Keratinocyte (primary cell): Measurements from ENCODE around the gene MARCHF3. TPM values are rescaled to one million over a fixed set of nuclear protein-coding genes. Genes with fewer than 3 reads are reported as not detected.

ENCODE experiments used
- DNase-seq: peaks from one replicate; pipeline ENCODE4 v3.0.0-alpha.2; 2011; ENCODE audit warnings: low read depth, missing footprints, low spot score
- FAIRE-seq: peaks from 2 replicates; lab custom pipeline; 2011; peaks lifted over from hg19 to GRCh38; lab: Jason Lieb, UNC
- H2AFZ ChIP-seq: 2 replicates; pipeline ENCODE4 v1.6.0; 2012; ENCODE audit warnings: low read length, control low read depth, inconsistent platforms; ENCODE audit not compliant: control insufficient read depth
- H3K27ac ChIP-seq: 2 replicates; pipeline ENCODE4 v1.5.1; 2011; ENCODE audit warnings: low read length; ENCODE audit not compliant: control insufficient read depth, insufficient read depth
- H3K27me3 ChIP-seq: 3 replicates; pipeline ENCODE4 v1.6.0; 2011; ENCODE audit warnings: low read length; ENCODE audit not compliant: control insufficient read depth, insufficient read depth; ENCODE audit errors: extremely low read depth
- H3K36me3 ChIP-seq, 2 experiments: 2 replicates in 1 of 2; 3 replicates in 1 of 2; pipeline ENCODE4 v1.5.1; 2011; ENCODE audit warnings: low read length in 2 of 2, mild to moderate bottlenecking in 1 of 2; ENCODE audit not compliant: control insufficient read depth in 2 of 2, insufficient read depth in 2 of 2; ENCODE audit errors: extremely low read depth in 1 of 2
- H3K4me1 ChIP-seq: 3 replicates; pipeline ENCODE4 v1.5.1; 2011; ENCODE audit warnings: low read length; ENCODE audit not compliant: control insufficient read depth, insufficient read depth; ENCODE audit errors: extremely low read depth
- H3K4me2 ChIP-seq: 3 replicates; pipeline ENCODE4 v1.6.0; 2011; ENCODE audit warnings: low read depth, low read length; ENCODE audit not compliant: control insufficient read depth, insufficient read depth; ENCODE audit errors: extremely low read depth
- H3K4me3 ChIP-seq, 3 experiments: fragments of 200-600 bp in 1 of 3; sonication (generic) in 1 of 3; 2 replicates in 2 of 3; 3 replicates in 1 of 3; pipeline ENCODE4 v1.5.1; 2011 to 2016; ENCODE audit warnings: low read length in 3 of 3, mild to moderate bottlenecking in 3 of 3, control low read depth in 2 of 3, inconsistent platforms in 1 of 3, low read depth in 1 of 3, mixed read lengths in 1 of 3, mixed run types in 1 of 3, moderate library complexity in 1 of 3; ENCODE audit not compliant: control insufficient read depth in 2 of 3, insufficient read depth in 2 of 3; ENCODE audit errors: extremely low read depth in 1 of 3
- H3K79me2 ChIP-seq: 2 replicates; pipeline ENCODE4 v1.6.0; 2012; ENCODE audit warnings: low read length; ENCODE audit not compliant: control insufficient read depth, insufficient read depth
- H3K9ac ChIP-seq: 3 replicates; pipeline ENCODE4 v1.6.0; 2011; ENCODE audit warnings: low read length; ENCODE audit not compliant: control insufficient read depth, insufficient read depth; ENCODE audit errors: extremely low read depth
- H3K9me1 ChIP-seq: 3 replicates; pipeline ENCODE4 v1.6.0; 2011; ENCODE audit warnings: low read length; ENCODE audit not compliant: control insufficient read depth, insufficient read depth; ENCODE audit errors: extremely low read depth
- H3K9me3 ChIP-seq: 2 replicates; pipeline ENCODE4 v1.5.1; 2012; ENCODE audit warnings: low read depth, low read length; ENCODE audit not compliant: control insufficient read depth
- H4K20me1 ChIP-seq: 3 replicates; pipeline ENCODE4 v1.6.0; 2011; ENCODE audit warnings: low read length; ENCODE audit not compliant: control insufficient read depth, insufficient read depth; ENCODE audit errors: extremely low read depth
- EZH2 ChIP-seq: IDR thresholded peaks from one replicate; pipeline ENCODE4 v1.6.1; 2012; ENCODE audit warnings: inconsistent platforms, mild to moderate bottlenecking, low read length, moderate library complexity
- dilution Hi-C: fragments of 300-500 bp; cut with MboI; formaldehyde crosslinking; loops from one replicate; pipeline ENCODE4 v1.7.0; 2020; ENCODE audit warnings: low sequenced_read_pairs; ENCODE audit not compliant: extremely low pct_ligation_motif_present
- polyA plus RNA-seq, 5 experiments: library from polyadenylated mRNA; depleted of rRNA in 3 of 5; stranded (reverse) in 3 of 5; stranded (forward) in 1 of 5; unstranded in 1 of 5; fragments of >200 nt; gene quantifications; 1 replicate in 1 of 5; 2 replicates in 3 of 5; 3 replicates in 1 of 5; pipeline versions ENCODE4 v1.2.1 to v1.2.3, GENCODE V29; 2011 to 2012; ENCODE audit warnings: missing spikeins in 2 of 5, low read depth in 1 of 5, low replicate concordance in 1 of 5
- TF ChIP-seq, protein P1 (sequence below), 3 experiments: IDR thresholded peaks in 1 of 3; conservative IDR thresholded peaks in 1 of 3; optimal IDR thresholded peaks in 1 of 3; 2 replicates in 2 of 3; 3 replicates in 1 of 3; pipeline versions ENCODE3 to v1.5.1; 2011; ENCODE audit warnings: low read length in 3 of 3, mild to moderate bottlenecking in 3 of 3, moderate library complexity in 2 of 3, control low read depth in 1 of 3, inconsistent platforms in 1 of 3; ENCODE audit not compliant: insufficient read depth in 2 of 3; ENCODE audit errors: extremely low read depth in 1 of 3

MARCHF3 gene
- polyA plus RNA-seq, 1 donor (not counting 4 experiments of a cell fraction or from before 2014, with no cell fraction given): 0.45 TPM

DNA sequence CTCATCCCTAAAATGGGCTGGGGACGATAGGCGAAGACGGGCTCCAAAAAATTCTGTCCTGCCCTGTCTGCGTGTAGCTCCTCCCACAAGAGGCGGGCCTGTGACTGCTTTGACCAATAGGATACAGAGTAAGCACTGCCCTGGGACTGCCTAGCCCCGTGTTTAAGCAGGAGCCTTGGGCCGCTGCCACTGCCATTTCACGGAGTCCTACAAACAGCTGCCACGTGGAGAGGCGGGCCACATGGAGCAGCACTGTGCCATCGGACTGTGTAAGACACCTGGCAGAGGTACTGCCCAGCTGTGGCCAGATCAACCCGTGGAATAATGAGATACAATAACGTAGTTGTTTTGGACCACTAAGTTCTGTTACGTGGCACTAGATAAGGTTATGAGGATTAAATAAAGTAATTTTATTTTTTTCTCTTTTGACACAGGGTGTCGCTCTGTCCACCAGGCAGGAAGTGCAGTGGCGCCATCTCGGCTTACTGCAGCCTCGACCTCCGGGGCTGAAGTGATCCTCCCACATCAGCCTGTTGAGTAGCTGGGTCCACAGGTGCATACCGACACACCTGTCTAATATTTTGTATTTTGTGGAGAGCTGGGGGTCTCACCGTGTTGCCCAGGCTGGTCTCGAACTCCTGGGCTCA lies 166.2 kb downstream of the MARCHF3 start:
- Histone ChIP-seq H3K4me3 (no peak overlapping the region), H3K36me3 (no peaks in the 10 kb centered on the region), H3K9me1 (no peaks in the 10 kb centered on the region), H3K9me3 (no peaks in the 10 kb centered on the region), H4K20me1 (no peaks in the 10 kb centered on the region), H3K27ac (no peak overlapping the region), H3K27me3 (no peaks in the 10 kb centered on the region), H3K4me2 (no peak overlapping the region), H3K9ac (no peak overlapping the region), H2AFZ (no peak overlapping the region), H3K79me2 (no peaks in the 10 kb centered on the region), H3K4me1 (no peaks in the 10 kb centered on the region)
- DNase-seq: no peak
- TF ChIP-seq EZH2: no peak
- TF ChIP-seq, protein P1, sequence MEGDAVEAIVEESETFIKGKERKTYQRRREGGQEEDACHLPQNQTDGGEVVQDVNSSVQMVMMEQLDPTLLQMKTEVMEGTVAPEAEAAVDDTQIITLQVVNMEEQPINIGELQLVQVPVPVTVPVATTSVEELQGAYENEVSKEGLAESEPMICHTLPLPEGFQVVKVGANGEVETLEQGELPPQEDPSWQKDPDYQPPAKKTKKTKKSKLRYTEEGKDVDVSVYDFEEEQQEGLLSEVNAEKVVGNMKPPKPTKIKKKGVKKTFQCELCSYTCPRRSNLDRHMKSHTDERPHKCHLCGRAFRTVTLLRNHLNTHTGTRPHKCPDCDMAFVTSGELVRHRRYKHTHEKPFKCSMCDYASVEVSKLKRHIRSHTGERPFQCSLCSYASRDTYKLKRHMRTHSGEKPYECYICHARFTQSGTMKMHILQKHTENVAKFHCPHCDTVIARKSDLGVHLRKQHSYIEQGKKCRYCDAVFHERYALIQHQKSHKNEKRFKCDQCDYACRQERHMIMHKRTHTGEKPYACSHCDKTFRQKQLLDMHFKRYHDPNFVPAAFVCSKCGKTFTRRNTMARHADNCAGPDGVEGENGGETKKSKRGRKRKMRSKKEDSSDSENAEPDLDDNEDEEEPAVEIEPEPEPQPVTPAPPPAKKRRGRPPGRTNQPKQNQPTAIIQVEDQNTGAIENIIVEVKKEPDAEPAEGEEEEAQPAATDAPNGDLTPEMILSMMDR (optimal IDR thresholded peaks at IDR 0.05 in 1 of 3, IDR thresholded peaks at IDR 0.05 in 1 of 3, conservative IDR thresholded peaks at IDR 0.05 in 1 of 3; ENCODE audit: extremely low read depth in 1 of 3, insufficient read depth in 2 of 3, low read length in 3 of 3): no peak
- FAIRE-seq: no peak
- dilution Hi-C loops: no loop called here

- H3K9me1 ChIP-seq: no peaks in the 10 kb centered on the region
- no peaks in the 10 kb centered on the region for H3K27me3 ChIP-seq
- no peak overlapping the region for H3K4me3 ChIP-seq
- no peak overlapping the region for H3K9ac ChIP-seq
- FAIRE-seq (no peak), DNase-seq (no peak)
- peaks cover under 1% of the 10 kb centered on the region for H3K4me1 ChIP-seq
- H2AFZ ChIP-seq: no peak overlapping the region
- no peaks in the 10 kb centered on the region for H3K79me2 ChIP-seq
- H4K20me1 ChIP-seq: no peaks in the 10 kb centered on the region
- no peak overlapping the region for H3K4me2 ChIP-seq
- no peak overlapping the region for H3K27ac ChIP-seq
- no peaks in the 10 kb centered on the region for H3K9me3 ChIP-seq
- dilution Hi-C loops: no loop called here
- no peaks in the 10 kb centered on the region for H3K36me3 ChIP-seq
- TF ChIP-seq, protein P1 (optimal IDR thresholded peaks at IDR 0.05 in 1 of 3, IDR thresholded peaks at IDR 0.05 in 1 of 3, conservative IDR thresholded peaks at IDR 0.05 in 1 of 3; ENCODE audit: extremely low read depth in 1 of 3, insufficient read depth in 2 of 3, low read length in 3 of 3): no peak
- no peak for TF ChIP-seq EZH2
Observed at GRCh38 chr5:126863402-126863801, 167.0 kb downstream of the MARCHF3 start.
